SK-N-SH (cell line): ENCODE measurements around the gene MFSD6L. TPM values are rescaled to one million over a fixed set of nuclear protein-coding genes. Genes with fewer than 3 reads are reported as not detected.

ENCODE experiments used
- CTCF ChIA-PET: fragments of 300-600, 350-600 bp; formaldehyde crosslinking; extraction: SDS; loops from one replicate; lab custom pipeline; 2021; lab: Yijun Ruan, JAX
- POLR2A ChIA-PET: fragments of 350-600 bp; sonication (Branson Sonifier 250); formaldehyde crosslinking; extraction: SDS; loops from one replicate; lab custom pipeline; 2020; ENCODE audit warnings: antibody characterized with exemption, inconsistent platforms; lab: Yijun Ruan, JAX
- DNase-seq: peaks from one replicate; pipeline ENCODE4 v3.0.0; 2012
- H2AFZ ChIP-seq: fragments of 200-600 bp; sonication (generic); 2 replicates; pipeline ENCODE4 v1.8.1; 2016; ENCODE audit warnings: antibody characterized with exemption, mild to moderate bottlenecking, low read depth
- H3F3A ChIP-seq: fragments of 200-600 bp; sonication (generic); replicated peaks from 2 replicates; pipeline ENCODE3; 2016; ENCODE audit warnings: antibody characterized with exemption, mild to moderate bottlenecking; ENCODE audit not compliant: insufficient read depth
- H3K27ac ChIP-seq, 2 experiments: fragments of 200-500 bp in 1 of 2; fragments of 200-600 bp in 1 of 2; sonication (Bioruptor generic) in 1 of 2; sonication (generic), shearing (Covaris generic) in 1 of 2; 2 replicates each; pipeline versions ENCODE4 v1.5.1 to v1.6.1; 2014 to 2016; ENCODE audit warnings: low read depth in 2 of 2, inconsistent platforms in 1 of 2, low read length in 1 of 2, mild to moderate bottlenecking in 1 of 2, mixed read lengths in 1 of 2
- H3K27me3 ChIP-seq: fragments of 200-600 bp; sonication (generic), shearing (Covaris generic); 2 replicates; pipeline ENCODE4 v1.6.1; 2016; ENCODE audit warnings: mixed run types; ENCODE audit not compliant: insufficient read depth
- H3K36me3 ChIP-seq, 2 experiments: fragments of 200-500 bp in 1 of 2; fragments of 200-600 bp in 1 of 2; sonication (Bioruptor generic) in 1 of 2; sonication (generic) in 1 of 2; replicated peaks in 1 of 2; 2 replicates each; pipeline versions ENCODE3 to v1.5.1; 2014 to 2016; ENCODE audit warnings: low read length in 1 of 2, mild to moderate bottlenecking in 1 of 2; ENCODE audit not compliant: insufficient read depth in 2 of 2, control insufficient read depth in 1 of 2
- H3K4me1 ChIP-seq, 2 experiments: fragments of 200-500 bp in 1 of 2; fragments of 200-600 bp in 1 of 2; sonication (Bioruptor generic) in 1 of 2; sonication (generic), shearing (Covaris generic) in 1 of 2; 2 replicates each; pipeline versions ENCODE4 v1.5.1 to v1.6.1; 2014 to 2016; ENCODE audit warnings: low read depth in 1 of 2, low read length in 1 of 2, mixed run types in 1 of 2; ENCODE audit not compliant: insufficient read depth in 2 of 2, control insufficient read depth in 1 of 2
- H3K4me2 ChIP-seq: fragments of 200-600 bp; sonication (generic), shearing (Covaris generic); 2 replicates; pipeline ENCODE4 v1.6.1; 2017; ENCODE audit warnings: mixed run types
- H3K4me3 ChIP-seq, 2 experiments: fragments of 200-500 bp in 1 of 2; fragments of 200-600 bp in 1 of 2; sonication (Bioruptor generic) in 1 of 2; sonication (generic), shearing (Covaris generic) in 1 of 2; 2 replicates each; pipeline versions ENCODE4 v1.5.1 to v1.8.1; 2014 to 2016; ENCODE audit warnings: low read depth in 2 of 2, inconsistent platforms in 1 of 2, low read length in 1 of 2, mild to moderate bottlenecking in 1 of 2, mixed read lengths in 1 of 2, moderate library complexity in 1 of 2
- H3K79me2 ChIP-seq: fragments of 200-600 bp; sonication (generic); 2 replicates; pipeline ENCODE4 v1.8.1; 2017; ENCODE audit warnings: mild to moderate bottlenecking; ENCODE audit not compliant: insufficient read depth
- H3K9ac ChIP-seq: fragments of 200-600 bp; sonication (generic); 2 replicates; pipeline ENCODE4 v1.6.1; 2017; ENCODE audit warnings: mixed run types
- H3K9me2 ChIP-seq: fragments of 200-600 bp; sonication (generic); 2 replicates; pipeline ENCODE4 v1.6.1; 2017; ENCODE audit warnings: mixed run types
- H3K9me3 ChIP-seq: fragments of 200-600 bp; sonication (generic); 2 replicates; pipeline ENCODE4 v1.6.1; 2017; ENCODE audit warnings: mixed run types, mild to moderate bottlenecking, moderate library complexity
- H4K20me1 ChIP-seq: fragments of 200-600 bp; sonication (generic); 2 replicates; pipeline ENCODE4 v1.6.1; 2017; ENCODE audit warnings: mild to moderate bottlenecking, mixed run types; ENCODE audit not compliant: insufficient read depth
- CHD2 ChIP-seq: fragments of 150-350 bp; IDR thresholded peaks from 2 replicates; pipeline ENCODE4 v1.6.1; 2018; ENCODE audit warnings: low read length; ENCODE audit not compliant: partially characterized antibody
- ELF1 ChIP-seq: IDR thresholded peaks from 2 replicates; pipeline ENCODE4 v1.4.0; 2012
- EP300 ChIP-seq, 2 experiments: IDR thresholded peaks; 2 replicates each; pipeline versions ENCODE4 v1.4.0 to v1.6.1; 2012; ENCODE audit warnings: borderline replicate concordance in 1 of 2, low read depth in 1 of 2, low read length in 1 of 2
- GATA2 ChIP-seq: sonication (generic); formaldehyde crosslinking; IDR thresholded peaks from 2 replicates; pipeline ENCODE4 v1.5.0; 2020; ENCODE audit warnings: mild to moderate bottlenecking, missing genetic modification reagents
- IRF3 ChIP-seq: fragments of 150-350 bp; IDR thresholded peaks from 2 replicates; pipeline ENCODE4 v1.6.1; 2016; ENCODE audit warnings: mild to moderate bottlenecking, low read depth, low read length
- JUND ChIP-seq: IDR thresholded peaks from 2 replicates; pipeline ENCODE4 v1.4.0; 2012
- MAX ChIP-seq: IDR thresholded peaks from 2 replicates; pipeline ENCODE4 v1.4.0; 2012; ENCODE audit warnings: low read depth
- MXI1 ChIP-seq: IDR thresholded peaks from 2 replicates; pipeline ENCODE4 v1.6.1; 2012; ENCODE audit warnings: mild to moderate bottlenecking, low read depth, low read length, improper control_type of control experiment
- POLR2AphosphoS5 ChIP-seq: IDR thresholded peaks from 2 replicates; pipeline ENCODE4 v1.6.1; 2012; ENCODE audit warnings: low read depth, low read length
- RAD21 ChIP-seq: IDR thresholded peaks from 2 replicates; pipeline ENCODE4 v1.6.1; 2012; ENCODE audit warnings: mild to moderate bottlenecking, low read length
- RCOR1 ChIP-seq: fragments of 150-350 bp; IDR thresholded peaks from 2 replicates; pipeline ENCODE4 v1.6.1; 2017; ENCODE audit warnings: antibody characterized with exemption, low read length
- TCF12 ChIP-seq: IDR thresholded peaks from 2 replicates; pipeline ENCODE4 v1.4.0; 2012
- TEAD4 ChIP-seq: IDR thresholded peaks from 2 replicates; pipeline ENCODE4 v1.4.0; 2012; ENCODE audit warnings: mild to moderate bottlenecking, borderline replicate concordance; ENCODE audit not compliant: insufficient read depth
- USF2 ChIP-seq: fragments of 150-350 bp; IDR thresholded peaks from 2 replicates; pipeline ENCODE4 v1.6.1; 2017; ENCODE audit warnings: antibody characterized with exemption, low read length, low read depth, borderline replicate concordance
- ZBTB33 ChIP-seq: IDR thresholded peaks from 2 replicates; pipeline ENCODE4 v1.4.0; 2012; ENCODE audit warnings: low read depth, borderline replicate concordance
- WGBS: methylation state at CpG from one replicate; pipeline ENCODE4 v1.1.6; 2017; ENCODE audit warnings: low lambda C conversion rate; 5-methylcytosine and 5-hydroxymethylcytosine counted together
- polyA plus RNA-seq, 3 experiments: library from polyadenylated mRNA; depleted of rRNA; stranded (reverse); fragments of >200 nt; gene quantifications; 2 replicates each; pipeline ENCODE4 v1.2.3, GENCODE V29; 2012

Gene MFSD6L
- polyA plus RNA-seq, 1 of the 3 experiments (the other 2 are of a cell fraction): not detected

GRCh38 chr17:8762012-8762411, 37.2 kb downstream of the MFSD6L start:
- TF ChIP-seq POLR2AphosphoS5: no peak
- TF ChIP-seq ZBTB33: no peak
- no peak for TF ChIP-seq MAX
- no peak for TF ChIP-seq USF2
- no peak for TF ChIP-seq MXI1
- no peak for TF ChIP-seq IRF3
- no peak for TF ChIP-seq ELF1
- TF ChIP-seq RAD21: no peak
- TF ChIP-seq EP300 (IDR thresholded peaks at IDR 0.05; ENCODE audit: borderline replicate concordance in 1 of 2, low read depth in 1 of 2, low read length in 1 of 2): no peak
- TF ChIP-seq CHD2: no peak
- no peak for TF ChIP-seq TEAD4
- TF ChIP-seq JUND: no peak
- TF ChIP-seq RCOR1: no peak
- TF ChIP-seq TCF12: no peak
- no peak for TF ChIP-seq GATA2 (CRISPR knock-in tag)
- Histone ChIP-seq H3K4me1 (no peaks in the 10 kb centered on the region), H3K36me3 (no peaks in the 10 kb centered on the region), H3K79me2 (no peaks in the 10 kb centered on the region), H3K4me3 (no peak overlapping the region), H3K9me3 (no peaks in the 10 kb centered on the region), H3K27me3 (peaks cover 38% of the 10 kb centered on the region), H3K9ac (no peak overlapping the region), H3K4me2 (no peak overlapping the region), H3K9me2 (no peaks in the 10 kb centered on the region), H2AFZ (no peak overlapping the region), H4K20me1 (no peaks in the 10 kb centered on the region), H3K27ac (no peak overlapping the region), H3F3A (no peaks in the 10 kb centered on the region)
- ChIA-PET CTCF (interaction anchor here (2.6 to 3.9 kb wide), 2 partner anchors 15 to 24 kb away, joined by 8 to 14 read pairs; no protein-coding TSS in a partner anchor), POLR2A (no interaction called here)
- DNase-seq: no peak
- 36% methylated on average over 8 of the region's 8 CpGs for WGBS
